Uterus (tissue), 2 donors: ENCODE measurements around the gene ST6GALNAC3.

ENCODE experiments used
- CTCF ChIP-seq, 4 experiments: fragments of 200-600 bp in 2 of 4; fragments of 450-650 bp in 2 of 4; sonication (generic) in 2 of 4; IDR thresholded peaks; one replicate each; pipeline ENCODE4 v1.5.1; 2016 to 2019; ENCODE audit warnings: antibody characterized with exemption in 4 of 4, mild to moderate bottlenecking in 2 of 4, moderate library complexity in 1 of 4
- POLR2A ChIP-seq, 2 donors: fragments of 450-650 bp; IDR thresholded peaks; one replicate each; pipeline ENCODE4 v1.6.1; 2016; ENCODE audit warnings: antibody characterized with exemption in 2 of 2, mild to moderate bottlenecking in 1 of 2, moderate library complexity in 1 of 2

- TF ChIP-seq CTCF (IDR thresholded peaks at IDR 0.05) (no peak), POLR2A (IDR thresholded peaks at IDR 0.05) (no peak)
Measured at GRCh38 chr1:76546354-76546933, 471.9 kb downstream of the ST6GALNAC3 start.
